Keratinocyte (primary cell): Measurements from ENCODE around the gene CDAN1. TPM values are rescaled to one million over a fixed set of nuclear protein-coding genes. Genes with fewer than 3 reads are reported as not detected.
"Not testable (repeated sequence)": the region's sequence is repeated elsewhere in the genome, so short reads cannot be mapped to it uniquely, and the experiment has no call there.

Experiments
- DNase-seq: peaks from one replicate; pipeline ENCODE4 v3.0.0-alpha.2; 2011; ENCODE audit warnings: low read depth, missing footprints, low spot score
- FAIRE-seq: peaks from 2 replicates; lab custom pipeline; 2011; peaks lifted over from hg19 to GRCh38; lab: Jason Lieb, UNC
- H2AFZ ChIP-seq: 2 replicates; pipeline ENCODE4 v1.6.0; 2012; ENCODE audit warnings: low read length, control low read depth, inconsistent platforms; ENCODE audit not compliant: control insufficient read depth
- H3K27ac ChIP-seq: 2 replicates; pipeline ENCODE4 v1.5.1; 2011; ENCODE audit warnings: low read length; ENCODE audit not compliant: control insufficient read depth, insufficient read depth
- H3K27me3 ChIP-seq: 3 replicates; pipeline ENCODE4 v1.6.0; 2011; ENCODE audit warnings: low read length; ENCODE audit not compliant: control insufficient read depth, insufficient read depth; ENCODE audit errors: extremely low read depth
- H3K36me3 ChIP-seq, 2 experiments: 2 replicates in 1 of 2; 3 replicates in 1 of 2; pipeline ENCODE4 v1.5.1; 2011; ENCODE audit warnings: low read length in 2 of 2, mild to moderate bottlenecking in 1 of 2; ENCODE audit not compliant: control insufficient read depth in 2 of 2, insufficient read depth in 2 of 2; ENCODE audit errors: extremely low read depth in 1 of 2
- H3K4me1 ChIP-seq: 3 replicates; pipeline ENCODE4 v1.5.1; 2011; ENCODE audit warnings: low read length; ENCODE audit not compliant: control insufficient read depth, insufficient read depth; ENCODE audit errors: extremely low read depth
- H3K4me2 ChIP-seq: 3 replicates; pipeline ENCODE4 v1.6.0; 2011; ENCODE audit warnings: low read depth, low read length; ENCODE audit not compliant: control insufficient read depth, insufficient read depth; ENCODE audit errors: extremely low read depth
- H3K4me3 ChIP-seq, 3 experiments: fragments of 200-600 bp in 1 of 3; sonication (generic) in 1 of 3; 2 replicates in 2 of 3; 3 replicates in 1 of 3; pipeline ENCODE4 v1.5.1; 2011 to 2016; ENCODE audit warnings: low read length in 3 of 3, mild to moderate bottlenecking in 3 of 3, control low read depth in 2 of 3, inconsistent platforms in 1 of 3, low read depth in 1 of 3, mixed read lengths in 1 of 3, mixed run types in 1 of 3, moderate library complexity in 1 of 3; ENCODE audit not compliant: control insufficient read depth in 2 of 3, insufficient read depth in 2 of 3; ENCODE audit errors: extremely low read depth in 1 of 3
- H3K79me2 ChIP-seq: 2 replicates; pipeline ENCODE4 v1.6.0; 2012; ENCODE audit warnings: low read length; ENCODE audit not compliant: control insufficient read depth, insufficient read depth
- H3K9ac ChIP-seq: 3 replicates; pipeline ENCODE4 v1.6.0; 2011; ENCODE audit warnings: low read length; ENCODE audit not compliant: control insufficient read depth, insufficient read depth; ENCODE audit errors: extremely low read depth
- H3K9me1 ChIP-seq: 3 replicates; pipeline ENCODE4 v1.6.0; 2011; ENCODE audit warnings: low read length; ENCODE audit not compliant: control insufficient read depth, insufficient read depth; ENCODE audit errors: extremely low read depth
- H3K9me3 ChIP-seq: 2 replicates; pipeline ENCODE4 v1.5.1; 2012; ENCODE audit warnings: low read depth, low read length; ENCODE audit not compliant: control insufficient read depth
- H4K20me1 ChIP-seq: 3 replicates; pipeline ENCODE4 v1.6.0; 2011; ENCODE audit warnings: low read length; ENCODE audit not compliant: control insufficient read depth, insufficient read depth; ENCODE audit errors: extremely low read depth
- CTCF ChIP-seq, 3 experiments: IDR thresholded peaks in 1 of 3; conservative IDR thresholded peaks in 1 of 3; optimal IDR thresholded peaks in 1 of 3; 2 replicates in 2 of 3; 3 replicates in 1 of 3; pipeline versions ENCODE3 to v1.5.1; 2011; ENCODE audit warnings: low read length in 3 of 3, mild to moderate bottlenecking in 3 of 3, moderate library complexity in 2 of 3, control low read depth in 1 of 3, inconsistent platforms in 1 of 3; ENCODE audit not compliant: insufficient read depth in 2 of 3; ENCODE audit errors: extremely low read depth in 1 of 3
- EZH2 ChIP-seq: IDR thresholded peaks from one replicate; pipeline ENCODE4 v1.6.1; 2012; ENCODE audit warnings: inconsistent platforms, mild to moderate bottlenecking, low read length, moderate library complexity
- dilution Hi-C: fragments of 300-500 bp; cut with MboI; formaldehyde crosslinking; loops from one replicate; pipeline ENCODE4 v1.7.0; 2020; ENCODE audit warnings: low sequenced_read_pairs; ENCODE audit not compliant: extremely low pct_ligation_motif_present
- polyA plus RNA-seq, 5 experiments: library from polyadenylated mRNA; depleted of rRNA in 3 of 5; stranded (reverse) in 3 of 5; stranded (forward) in 1 of 5; unstranded in 1 of 5; fragments of >200 nt; gene quantifications; 1 replicate in 1 of 5; 2 replicates in 3 of 5; 3 replicates in 1 of 5; pipeline versions ENCODE4 v1.2.1 to v1.2.3, GENCODE V29; 2011 to 2012; ENCODE audit warnings: missing spikeins in 2 of 5, low read depth in 1 of 5, low replicate concordance in 1 of 5

CDAN1 gene
- polyA plus RNA-seq, 1 donor (not counting 4 experiments of a cell fraction or from before 2014, with no cell fraction given), result 3.8 TPM

GRCh38 chr15:42686281-42686680, 50.6 kb downstream of the CDAN1 start:
- dilution Hi-C loops, result no loop called here
- no peak for FAIRE-seq
- H3K36me3 ChIP-seq, result peaks cover 0 to 11% of the 10 kb centered on the region in 2 experiments

GRCh38 chr15:42681119-42681518, 55.8 kb downstream of the CDAN1 start:
- Histone ChIP-seq H3K4me1 (peaks cover 17% of the 10 kb centered on the region), H3K9me3 (no peaks in the 10 kb centered on the region), H3K36me3 (peaks cover 0 to 11% of the 10 kb centered on the region in 2 experiments), H4K20me1 (peaks cover 3% of the 10 kb centered on the region), H3K79me2 (no peaks in the 10 kb centered on the region), H3K4me2 (no peak overlapping the region), H3K9me1 (no peaks in the 10 kb centered on the region), H3K4me3 (no peak overlapping the region), H2AFZ (no peak overlapping the region), H3K27ac (no peak overlapping the region), H3K9ac (no peak overlapping the region), H3K27me3 (no peaks in the 10 kb centered on the region)
- DNase-seq (no peak), FAIRE-seq (no peak)
- dilution Hi-C loops, result no loop called here
- TF ChIP-seq EZH2 (no peak), CTCF (optimal IDR thresholded peaks at IDR 0.05 in 1 of 3, IDR thresholded peaks at IDR 0.05 in 1 of 3, conservative IDR thresholded peaks at IDR 0.05 in 1 of 3; ENCODE audit: extremely low read depth in 1 of 3, insufficient read depth in 2 of 3, low read length in 3 of 3) (no peak)

More at GRCh38 chr15:42686281-42686680, 50.6 kb downstream of the CDAN1 start:
- Histone ChIP-seq H3K27ac (no peak overlapping the region), H3K9ac (no peak overlapping the region), H3K9me3 (no peaks in the 10 kb centered on the region), H3K4me3 (no peak overlapping the region), H3K4me1 (peaks cover 15% of the 10 kb centered on the region), H3K9me1 (no peaks in the 10 kb centered on the region), H3K4me2 (no peak overlapping the region), H2AFZ (no peak overlapping the region), H4K20me1 (no peaks in the 10 kb centered on the region), H3K27me3 (no peaks in the 10 kb centered on the region), H3K79me2 (no peaks in the 10 kb centered on the region)
- no peak for DNase-seq
- no peak for TF ChIP-seq EZH2
- TF ChIP-seq CTCF (optimal IDR thresholded peaks at IDR 0.05 in 1 of 3, IDR thresholded peaks at IDR 0.05 in 1 of 3, conservative IDR thresholded peaks at IDR 0.05 in 1 of 3; ENCODE audit: extremely low read depth in 1 of 3, insufficient read depth in 2 of 3, low read length in 3 of 3), result no peak

GRCh38 chr15:42680142-42680482, 56.8 kb downstream of the CDAN1 start:
- H3K4me3 ChIP-seq, H3K9me3 ChIP-seq, H2AFZ ChIP-seq, H3K9me1 ChIP-seq, H3K27me3 ChIP-seq, H3K9ac ChIP-seq, H4K20me1 ChIP-seq, H3K79me2 ChIP-seq, dilution Hi-C loops: not testable (repeated sequence)
- peak; percentile 83 for DNase-seq
- FAIRE-seq, result peak; percentile 48
- Histone ChIP-seq H3K4me2 (peak overlapping the region; percentile 70), H3K36me3 (peaks cover 0 to 13% of the 10 kb centered on the region in 2 experiments), H3K4me1 (peaks cover 17% of the 10 kb centered on the region), H3K27ac (peak overlapping the region; percentile 71)
